Effector memory CD4-positive, alpha-beta T cell (primary cell): ENCODE data around the gene LRRFIP1.
"Not testable (repeated sequence)": the region's sequence is repeated elsewhere in the genome, so short reads cannot be mapped to it uniquely, and the experiment has no call there.

Experiments used
- DNase-seq, 3 donors: peaks; one replicate each; pipeline ENCODE4 v3.0.0-alpha.2; 2020
- H3K27ac ChIP-seq: 2 replicates; pipeline ENCODE4 v1.7.0; 2013; ENCODE audit warnings: mild to moderate bottlenecking, low read length, moderate library complexity; ENCODE audit not compliant: insufficient read depth, poor library complexity, severe bottlenecking
- H3K27me3 ChIP-seq: replicated peaks from 2 replicates; pipeline ENCODE4 v1.7.0; 2013; ENCODE audit warnings: mild to moderate bottlenecking, low read length; ENCODE audit not compliant: insufficient read depth, control insufficient read depth, poor library complexity, severe bottlenecking
- H3K36me3 ChIP-seq: 2 replicates; pipeline ENCODE4 v1.7.0; 2013; ENCODE audit warnings: mild to moderate bottlenecking, low read length, moderate library complexity; ENCODE audit not compliant: control insufficient read depth, insufficient read depth
- H3K4me1 ChIP-seq: 2 replicates; pipeline ENCODE4 v1.7.0; 2013; ENCODE audit warnings: low read length, mild to moderate bottlenecking; ENCODE audit not compliant: control insufficient read depth, insufficient read depth, poor library complexity, severe bottlenecking
- H3K4me3 ChIP-seq: 2 replicates; pipeline ENCODE4 v1.7.0; 2013; ENCODE audit warnings: low read length, low read depth, mild to moderate bottlenecking; ENCODE audit not compliant: insufficient read depth, poor library complexity, severe bottlenecking
- H3K9me3 ChIP-seq: 2 replicates; pipeline ENCODE4 v1.7.0; 2013; ENCODE audit warnings: mild to moderate bottlenecking, low read length, moderate library complexity; ENCODE audit not compliant: control insufficient read depth

LRRFIP1 gene

GRCh38 chr2:237685408-237685807 lies 58.0 kb downstream of the LRRFIP1 start:
- Histone ChIP-seq H3K9me3 (no peaks in the 10 kb centered on the region), H3K4me1 (peaks cover 40% of the 10 kb centered on the region)
- DNase-seq = no peak

DNA sequence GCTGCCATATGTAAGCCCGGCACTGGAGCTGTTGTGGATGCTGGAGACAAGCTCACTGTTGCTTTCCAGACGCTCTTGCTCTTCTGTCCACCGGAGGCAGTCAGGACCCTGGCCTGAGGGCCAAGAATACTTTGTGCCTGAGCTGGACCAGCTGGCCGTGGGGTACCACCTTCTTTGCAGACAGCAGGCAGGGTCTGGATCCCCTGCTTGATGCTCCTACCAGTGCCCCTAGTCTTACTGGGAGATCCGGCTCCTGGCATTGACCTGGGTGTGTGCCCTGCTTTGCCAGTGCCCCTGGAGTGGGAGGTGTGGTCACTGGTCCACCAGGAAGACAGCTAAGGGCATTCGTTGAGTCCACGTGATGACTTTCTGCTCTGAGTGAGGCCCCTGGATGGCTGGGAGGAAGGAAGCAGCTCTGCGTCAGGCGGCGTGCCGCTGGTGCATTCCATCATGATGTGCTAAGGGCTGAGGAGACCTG lies 59.3 kb downstream of the LRRFIP1 start:
- Histone ChIP-seq H3K4me3 (no peak overlapping the region), H3K36me3 (no peaks in the 10 kb centered on the region), H3K27me3 (no peaks in the 10 kb centered on the region), H3K9me3 (no peaks in the 10 kb centered on the region), H3K27ac (peak overlapping the region; percentile 97), H3K4me1 (peaks cover 52% of the 10 kb centered on the region)
- DNase-seq = no peak

More at GRCh38 chr2:237685408-237685807, 58.0 kb downstream of the LRRFIP1 start:
- Histone ChIP-seq H3K27ac (no peak overlapping the region), H3K27me3 (no peaks in the 10 kb centered on the region), H3K36me3 (no peaks in the 10 kb centered on the region), H3K4me3 (no peak overlapping the region)

DNA sequence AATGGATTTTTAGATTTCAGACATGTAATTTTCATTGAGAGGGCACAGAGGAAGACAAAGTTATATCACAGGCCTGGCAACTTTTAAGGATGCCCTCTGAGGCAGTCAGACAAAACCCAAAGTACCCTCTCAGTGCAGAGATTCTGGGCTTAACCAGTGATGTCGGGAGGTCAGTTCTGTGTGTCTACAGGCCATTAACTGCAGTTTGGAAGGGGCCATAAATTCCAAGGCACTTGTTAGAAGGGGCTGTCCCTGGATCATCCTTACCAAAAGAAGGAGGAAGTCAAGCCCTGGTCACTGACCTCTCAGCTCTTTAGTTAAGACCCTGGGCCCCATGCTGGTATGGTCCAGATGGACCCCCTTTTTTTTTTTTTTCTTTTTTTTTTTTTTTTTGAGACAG lies 60.7 kb downstream of the LRRFIP1 start:
- no peaks in the 10 kb centered on the region for H3K9me3 ChIP-seq
- DNase-seq = no peak
- no peaks in the 10 kb centered on the region for H3K36me3 ChIP-seq
- peaks cover 52% of the 10 kb centered on the region for H3K4me1 ChIP-seq
- no peak overlapping the region for H3K4me3 ChIP-seq
- no peaks in the 10 kb centered on the region for H3K27me3 ChIP-seq
- peak overlapping the region; percentile 97 for H3K27ac ChIP-seq

- not testable (repeated sequence) for H3K9me3 ChIP-seq, DNase-seq, H3K4me3 ChIP-seq, H3K27me3 ChIP-seq, H3K36me3 ChIP-seq
- H3K4me1 ChIP-seq = peaks cover 52% of the 10 kb centered on the region
- peak overlapping the region; percentile 97 for H3K27ac ChIP-seq
Observed at GRCh38 chr2:237688541-237688940, 61.2 kb downstream of the LRRFIP1 start.

DNA sequence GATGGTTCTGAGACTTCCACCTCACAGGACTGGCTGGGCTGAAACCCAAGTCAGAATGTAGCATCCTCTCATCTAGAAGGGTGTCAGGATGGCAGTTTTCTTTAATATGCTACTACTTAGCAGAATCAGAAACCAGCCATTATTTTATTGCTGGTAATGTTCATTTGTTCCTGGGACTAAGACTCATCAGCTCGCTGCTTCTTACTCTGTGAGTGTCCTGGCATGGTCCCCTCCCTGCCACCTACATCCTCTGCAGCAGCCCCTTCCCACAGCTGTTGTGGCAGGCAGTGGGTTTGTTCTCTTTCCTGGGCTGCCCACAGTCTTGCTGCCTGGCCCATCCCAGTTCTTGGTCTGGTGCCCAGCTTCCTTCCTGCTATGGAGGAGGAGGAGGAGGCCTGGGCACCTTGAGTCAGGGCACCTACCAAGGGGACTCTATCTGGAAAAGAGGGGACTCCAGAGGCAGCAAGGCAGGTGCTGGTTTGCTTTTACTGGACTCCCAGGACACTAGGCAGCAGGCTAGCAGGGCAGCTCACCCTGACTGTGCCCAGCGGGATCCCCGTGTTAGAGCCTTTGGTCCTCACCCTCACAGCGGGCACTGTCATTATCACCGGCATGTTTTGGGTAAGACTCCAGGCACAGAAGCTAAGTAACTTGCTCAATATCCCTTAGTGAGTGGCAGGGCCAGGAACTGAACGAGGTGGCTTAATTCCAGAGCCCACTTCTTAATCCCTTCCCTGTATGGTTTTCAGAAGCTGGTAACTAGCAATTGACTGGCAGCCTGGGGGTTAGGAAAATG lies 62.1 kb downstream of the LRRFIP1 start:
- DNase-seq = no peak
- Histone ChIP-seq H3K36me3 (no peaks in the 10 kb centered on the region), H3K9me3 (no peaks in the 10 kb centered on the region), H3K27me3 (no peaks in the 10 kb centered on the region), H3K27ac (peak overlapping the region; percentile 97), H3K4me3 (no peak overlapping the region), H3K4me1 (peaks cover 56% of the 10 kb centered on the region)

DNA sequence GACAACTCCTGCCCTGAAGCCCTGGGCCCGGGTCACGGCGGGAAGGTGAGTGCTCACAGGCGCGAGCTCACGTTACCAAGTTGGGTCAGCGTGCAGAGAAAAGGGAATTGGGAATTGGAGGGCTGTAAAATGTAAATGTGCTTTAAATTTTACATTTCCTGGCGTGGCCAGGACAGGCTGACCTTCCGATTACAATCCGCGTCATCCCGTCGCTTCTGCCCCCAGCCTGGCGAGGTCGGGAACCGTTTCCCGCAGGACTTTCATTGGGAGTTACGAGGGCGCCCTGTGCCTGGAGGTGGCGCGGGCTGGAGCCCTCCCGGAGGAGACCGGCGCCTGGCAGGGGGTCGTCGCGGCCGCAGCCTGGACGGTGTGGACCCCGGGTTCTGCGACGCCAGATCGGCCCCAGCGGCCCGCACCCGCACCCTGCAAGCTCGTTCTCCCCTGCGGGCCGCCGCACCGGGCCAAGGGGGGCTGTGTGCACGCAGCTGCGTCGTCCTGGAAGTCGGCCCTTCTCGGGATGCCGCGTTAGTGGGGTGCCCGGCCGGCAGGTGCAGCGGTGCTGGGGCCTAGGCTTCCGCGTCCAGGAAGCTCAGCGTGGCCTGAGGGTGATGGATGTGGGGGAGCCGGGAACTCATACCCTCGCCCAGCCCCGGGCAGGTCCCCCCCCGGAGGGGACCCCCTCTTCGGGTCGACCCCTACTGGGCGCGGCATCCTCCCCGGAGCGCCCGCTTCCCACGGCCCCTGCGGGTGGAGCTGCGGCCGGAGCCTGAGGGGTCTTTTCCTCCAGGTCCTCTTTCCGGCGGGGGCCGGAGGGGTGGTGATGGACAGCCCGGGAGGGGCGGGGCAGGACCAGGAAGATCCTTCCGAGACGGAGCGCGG lies 63.9 kb downstream of the LRRFIP1 start:
- no peak for DNase-seq
- H3K4me1 ChIP-seq = peaks cover 62% of the 10 kb centered on the region
- H3K36me3 ChIP-seq = no peaks in the 10 kb centered on the region
- no peaks in the 10 kb centered on the region for H3K27me3 ChIP-seq
- peak overlapping the region; percentile 95 for H3K27ac ChIP-seq
- peak overlapping the region; percentile 67 for H3K4me3 ChIP-seq
- H3K9me3 ChIP-seq = no peaks in the 10 kb centered on the region

GRCh38 chr2:237691908-237692600 lies 64.7 kb downstream of the LRRFIP1 start:
- Histone ChIP-seq H3K27ac (peak overlapping the region; percentile 96), H3K4me1 (peaks cover 62% of the 10 kb centered on the region), H3K36me3 (no peaks in the 10 kb centered on the region), H3K27me3 (no peaks in the 10 kb centered on the region), H3K4me3 (peak overlapping the region; percentile 89), H3K9me3 (no peaks in the 10 kb centered on the region)
- DNase-seq = peak; percentile 91 to 96 (median 92)

GRCh38 chr2:237692601-237693290 lies 65.4 kb downstream of the LRRFIP1 start:
- no peak for DNase-seq
- Histone ChIP-seq H3K27ac (peak overlapping the region; percentile 96), H3K36me3 (no peaks in the 10 kb centered on the region), H3K4me1 (peaks cover 67% of the 10 kb centered on the region), H3K27me3 (no peaks in the 10 kb centered on the region), H3K4me3 (peak overlapping the region; percentile 89), H3K9me3 (no peaks in the 10 kb centered on the region)

DNA sequence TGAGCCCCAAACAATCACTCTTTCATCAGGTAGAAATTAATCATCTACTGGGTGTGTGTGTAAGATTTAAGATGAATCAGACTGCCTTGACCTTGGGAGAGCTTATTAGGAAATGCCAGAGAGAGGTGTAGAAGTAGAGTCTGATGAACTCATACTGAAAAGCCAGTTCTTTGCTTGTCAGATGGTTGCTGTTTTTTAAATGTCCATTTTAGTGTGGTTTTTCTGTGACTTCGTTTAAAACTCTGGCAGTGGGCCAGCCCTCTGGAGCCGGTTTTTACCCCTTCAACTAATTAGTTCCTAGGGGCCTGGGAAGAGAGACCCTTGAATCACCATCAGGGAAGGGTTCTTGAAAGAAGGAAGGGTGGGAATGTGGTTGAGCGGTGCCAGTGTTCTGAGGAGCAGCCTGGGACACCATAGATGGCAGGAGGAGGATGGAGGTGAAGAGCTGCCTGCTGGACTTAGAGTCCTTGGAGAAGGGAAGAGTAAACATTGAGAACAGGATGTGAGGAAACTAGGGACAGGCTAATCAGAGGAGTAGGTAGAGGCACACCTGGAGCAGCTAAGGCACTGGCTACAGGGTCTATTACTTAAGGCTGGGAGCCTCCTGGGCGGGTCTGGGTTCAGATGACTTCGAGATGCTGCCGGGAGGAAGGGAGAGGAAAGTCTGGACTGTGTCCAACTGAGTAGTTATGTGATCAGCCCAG lies 66.1 kb downstream of the LRRFIP1 start:
- no peaks in the 10 kb centered on the region for H3K36me3 ChIP-seq
- peaks cover 67% of the 10 kb centered on the region for H3K4me1 ChIP-seq
- H3K4me3 ChIP-seq = peak overlapping the region; percentile 89
- no peak for DNase-seq
- no peaks in the 10 kb centered on the region for H3K27me3 ChIP-seq
- H3K9me3 ChIP-seq = no peaks in the 10 kb centered on the region
- peak overlapping the region; percentile 96 for H3K27ac ChIP-seq
